ENCODE measurements around the gene CRYBB1. TPM values are rescaled to one million over a fixed set of nuclear protein-coding genes. Genes with fewer than 3 reads are reported as not detected.
A peak's percentile ranks its signal among the peaks of the same experiment; 100 is the strongest.

CRYBB1 gene
- polyA plus RNA-seq, 3 donors from 2014 or later: not detected

DNA sequence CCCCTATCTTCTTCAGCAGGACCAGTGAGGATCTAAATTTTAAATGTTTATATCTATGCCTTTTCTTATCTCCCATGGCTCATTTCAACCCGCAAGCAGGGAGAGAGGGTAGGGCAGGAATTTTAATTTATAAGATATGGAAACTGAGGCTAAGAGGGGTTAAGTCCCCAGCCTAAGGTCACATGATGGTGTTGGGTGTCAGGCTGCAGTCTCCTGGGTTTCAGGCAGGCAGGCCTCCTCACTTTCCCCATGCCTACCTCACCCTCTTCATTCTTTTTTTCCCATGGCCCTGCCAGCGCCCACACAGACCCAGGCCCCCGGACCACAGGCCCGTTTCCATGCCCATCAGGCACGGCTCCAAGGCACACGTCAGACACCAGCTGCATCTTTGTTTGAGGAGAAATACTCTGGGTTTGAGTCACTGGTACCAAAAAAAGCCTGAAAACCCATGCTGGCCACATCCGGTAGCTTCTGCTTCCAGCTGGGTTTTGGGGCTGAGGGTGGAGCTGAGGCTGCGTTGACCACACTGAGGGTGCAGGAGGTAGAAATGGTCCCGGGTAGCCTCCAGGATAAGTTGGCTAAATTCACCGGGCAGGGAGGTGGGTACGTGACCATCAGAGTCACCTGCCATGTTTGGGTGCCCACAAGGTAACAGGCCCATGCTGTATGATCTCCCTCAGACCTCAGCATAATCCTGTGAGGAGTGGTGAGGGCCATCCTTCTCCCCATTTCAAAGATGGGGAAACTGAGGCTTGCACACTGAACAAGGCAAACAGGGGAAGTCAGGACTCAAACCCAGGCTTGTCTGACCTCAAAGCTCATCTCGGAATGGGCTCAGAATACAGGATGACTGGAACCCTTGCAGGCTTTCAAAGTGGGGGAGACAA, 7.5 kb downstream of the CRYBB1 start:
- H3K9me3 Mint-ChIP-seq: no peaks in the 10 kb centered on the region
- H3K27me3 Mint-ChIP-seq (ENCODE audit: low read depth in 3 of 3): peaks cover 3 to 9% (median 5%) of the 10 kb centered on the region in 3 donors
- peak overlapping the region; percentile 74 to 89 (median 85) for H3K4me3 Mint-ChIP-seq
- DNase-seq: peak; percentile 63 to 71 (median 67)
- H3K27ac Mint-ChIP-seq: peak overlapping the region; percentile 9 to 97 (median 94)
- H3K4me1 Mint-ChIP-seq: peaks cover 39 to 46% of the 10 kb centered on the region in 2 donors
- no peaks in the 10 kb centered on the region for H3K36me3 Mint-ChIP-seq

DNA sequence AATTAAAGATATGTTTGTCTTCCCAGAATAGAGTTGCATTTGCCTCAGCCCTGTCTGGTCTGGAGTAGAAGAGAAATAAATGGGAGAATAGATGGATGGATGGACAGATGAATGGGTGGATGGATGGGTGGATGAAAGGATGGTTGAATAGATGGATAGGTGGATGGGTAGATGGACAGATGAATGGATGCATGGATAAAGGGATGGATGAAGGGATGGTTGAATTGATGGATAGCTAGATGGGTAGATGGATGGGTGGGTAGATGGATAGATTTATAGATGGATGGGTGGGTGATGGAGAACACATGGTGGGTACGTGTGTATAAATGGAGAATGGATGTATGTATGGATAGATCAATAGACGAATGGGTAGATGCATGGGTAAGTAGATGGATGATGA, 8.5 kb downstream of the CRYBB1 start:
- no peaks in the 10 kb centered on the region for H3K9me3 Mint-ChIP-seq
- H3K4me1 Mint-ChIP-seq: peaks cover 39 to 40% of the 10 kb centered on the region in 2 donors
- no peak for DNase-seq
- peak overlapping the region; percentile 9 to 97 (median 72) for H3K27ac Mint-ChIP-seq
- peaks cover 3 to 9% (median 5%) of the 10 kb centered on the region in 3 donors for H3K27me3 Mint-ChIP-seq (ENCODE audit: low read depth in 3 of 3)
- H3K36me3 Mint-ChIP-seq: no peaks in the 10 kb centered on the region
- peak overlapping the region; percentile 3 to 86 (median 18) for H3K4me3 Mint-ChIP-seq

DNA sequence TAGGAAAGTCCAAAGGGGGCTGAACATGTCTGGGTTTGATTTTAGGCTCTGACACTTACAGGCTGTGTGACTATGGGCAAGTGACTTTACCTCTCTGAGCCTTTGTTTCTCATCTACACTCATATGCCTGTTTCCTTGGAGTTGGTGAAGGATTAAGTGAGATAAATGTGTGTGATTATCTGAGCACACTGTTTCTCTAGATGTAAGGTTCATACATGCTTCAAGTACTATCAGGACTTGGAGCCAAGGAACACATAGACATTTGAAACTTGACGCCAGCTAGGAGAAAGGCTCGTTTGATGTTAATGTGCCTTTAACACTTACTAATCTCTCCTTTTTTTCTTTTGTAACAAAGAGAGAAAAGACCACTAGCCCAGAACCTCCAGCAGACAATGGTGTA, 9.7 kb downstream of the CRYBB1 start:
- H3K36me3 Mint-ChIP-seq: no peaks in the 10 kb centered on the region
- no peak for DNase-seq
- H3K27ac Mint-ChIP-seq: peak overlapping the region in 2 of 6 donors; percentile 12 to 20
- H3K9me3 Mint-ChIP-seq: no peaks in the 10 kb centered on the region
- peaks cover 2 to 9% (median 3%) of the 10 kb centered on the region in 3 donors for H3K27me3 Mint-ChIP-seq (ENCODE audit: low read depth in 3 of 3)
- H3K4me1 Mint-ChIP-seq: peaks cover 44% of the 10 kb centered on the region in 2 donors
- H3K4me3 Mint-ChIP-seq: no peak overlapping the region

DNA sequence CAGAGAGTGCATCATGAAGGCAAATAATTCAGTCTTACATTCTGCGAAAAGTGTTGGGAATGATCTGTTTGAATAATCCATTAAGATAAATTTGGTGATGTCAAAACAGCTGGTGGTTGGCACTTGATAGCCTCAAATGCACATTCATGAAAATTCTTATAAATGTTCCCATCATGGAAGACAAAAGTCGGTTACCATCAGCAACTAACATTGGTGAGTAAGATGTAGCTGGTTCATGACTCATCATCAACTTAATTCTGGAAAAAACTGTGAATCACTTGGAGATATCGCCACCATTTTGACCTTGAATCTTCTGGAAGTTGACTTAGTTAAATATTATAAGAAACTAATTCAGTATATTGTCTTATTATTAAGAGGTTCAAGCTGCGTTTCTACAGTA, 11.2 kb downstream of the CRYBB1 start:
- no peak overlapping the region for H3K4me3 Mint-ChIP-seq
- H3K27ac Mint-ChIP-seq: no peak overlapping the region
- H3K4me1 Mint-ChIP-seq: peaks cover 38 to 44% of the 10 kb centered on the region in 2 donors
- no peaks in the 10 kb centered on the region for H3K36me3 Mint-ChIP-seq
- peaks cover 2 to 8% (median 3%) of the 10 kb centered on the region in 3 donors for H3K27me3 Mint-ChIP-seq (ENCODE audit: low read depth in 3 of 3)
- no peak for DNase-seq
- H3K9me3 Mint-ChIP-seq: no peaks in the 10 kb centered on the region

DNA sequence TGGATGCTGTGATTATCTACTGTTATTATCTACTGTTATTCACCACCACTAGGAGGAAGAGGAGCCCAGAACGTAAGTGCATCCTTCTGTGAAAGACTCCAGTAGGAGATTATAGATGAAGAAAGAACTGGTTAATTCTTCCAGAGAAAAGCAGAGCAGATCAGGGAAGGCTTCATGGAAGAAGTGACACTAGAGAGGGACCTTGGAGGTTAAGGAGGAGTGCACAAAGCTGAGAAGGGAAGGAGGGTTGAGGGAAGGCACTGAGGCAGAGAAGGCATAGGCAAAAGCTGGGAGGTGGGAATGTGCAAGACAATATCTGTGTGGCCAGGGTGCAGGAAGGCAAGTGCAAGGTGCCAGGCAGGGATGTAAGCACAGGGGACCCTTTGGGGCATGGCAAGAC, 13.5 kb downstream of the CRYBB1 start:
- Mint-ChIP-seq H3K4me1 (peaks cover 29 to 33% of the 10 kb centered on the region in 2 donors), H3K9me3 (no peaks in the 10 kb centered on the region), H3K4me3 (no peak overlapping the region), H3K27me3 (ENCODE audit: low read depth in 3 of 3) (peaks cover 0 to under 1% (median 0%) of the 10 kb centered on the region in 3 donors), H3K36me3 (no peaks in the 10 kb centered on the region), H3K27ac (peak overlapping the region in 1 of 6 donors; percentile 2)
- DNase-seq: no peak

DNA sequence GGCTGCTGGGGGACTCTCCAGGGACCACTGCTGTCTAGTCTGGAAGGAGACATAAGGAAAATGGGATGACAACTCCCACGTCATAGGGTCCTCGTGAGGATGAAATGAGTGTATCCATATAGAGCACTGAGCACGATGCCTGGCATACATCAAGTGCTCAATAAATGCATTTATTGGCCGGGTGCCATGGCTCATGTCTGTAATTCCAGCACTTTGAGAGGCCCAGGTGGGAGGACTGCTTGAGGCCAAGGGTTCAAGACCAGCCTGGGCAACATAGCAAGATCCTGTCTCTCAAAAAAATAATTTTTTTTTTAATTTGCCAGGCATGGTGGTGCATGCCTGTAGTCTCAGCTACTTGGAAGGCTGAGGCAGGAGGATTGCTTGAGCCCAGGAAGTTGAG, 15.7 kb downstream of the CRYBB1 start:
- DNase-seq: no peak
- H3K4me3 Mint-ChIP-seq: no peak overlapping the region
- H3K9me3 Mint-ChIP-seq: no peaks in the 10 kb centered on the region
- peaks cover 40 to 43% of the 10 kb centered on the region in 2 donors for H3K4me1 Mint-ChIP-seq
- peak overlapping the region in 1 of 6 donors; percentile 61 for H3K27ac Mint-ChIP-seq
- H3K36me3 Mint-ChIP-seq: no peaks in the 10 kb centered on the region
- peaks cover under 1 to 8% (median 4%) of the 10 kb centered on the region in 3 donors for H3K27me3 Mint-ChIP-seq (ENCODE audit: low read depth in 3 of 3)

DNA sequence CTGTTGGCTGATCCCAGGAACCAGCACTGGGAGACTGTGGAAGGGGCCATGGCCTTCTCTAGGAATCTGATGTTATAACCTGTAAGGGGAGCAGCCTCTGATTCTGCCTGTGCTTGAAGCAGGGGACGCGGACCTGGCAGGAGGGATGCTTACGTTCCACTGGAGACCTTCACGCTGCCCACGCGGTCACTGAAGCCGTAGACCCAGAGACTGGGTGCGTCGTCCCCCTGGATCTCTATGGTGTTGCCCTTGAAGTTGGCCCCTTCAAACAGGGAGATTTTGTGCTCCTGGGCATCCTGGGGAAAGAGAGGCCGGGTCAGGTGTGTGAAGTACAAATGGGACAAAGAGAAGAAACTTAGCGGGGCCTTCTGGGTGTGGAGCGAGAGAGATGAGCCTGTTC, 16.1 kb downstream of the CRYBB1 start:
- peaks cover 44 to 47% of the 10 kb centered on the region in 2 donors for H3K4me1 Mint-ChIP-seq

DNA sequence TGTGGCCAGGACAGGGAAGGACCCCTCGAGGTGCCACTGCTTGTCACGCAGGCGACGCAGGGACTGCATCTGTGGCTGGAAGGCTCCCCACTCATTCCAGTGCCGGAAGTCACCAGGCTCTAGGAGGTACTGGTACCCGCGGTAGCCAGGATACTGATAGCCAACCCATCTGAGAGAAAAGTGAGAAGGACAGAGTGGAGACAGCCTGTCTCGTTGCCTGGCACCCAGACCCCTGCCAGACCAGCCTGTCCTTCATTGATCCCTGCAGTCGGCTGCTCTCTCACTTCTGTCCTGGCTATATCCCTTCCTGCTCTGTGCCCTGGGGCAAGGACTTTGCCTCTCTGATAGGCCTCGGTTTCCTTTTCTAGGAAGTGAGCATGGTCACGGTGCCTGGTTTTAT, 18.3 kb downstream of the CRYBB1 start:
- DNase-seq: no peak
- Mint-ChIP-seq H3K36me3 (no peaks in the 10 kb centered on the region), H3K9me3 (no peaks in the 10 kb centered on the region), H3K27ac (peak overlapping the region in 5 of 6 donors; percentile 76 to 96 (median 95)), H3K4me3 (no peak overlapping the region), H3K27me3 (ENCODE audit: low read depth in 3 of 3) (peaks cover 2 to 11% (median 4%) of the 10 kb centered on the region in 3 donors), H3K4me1 (peaks cover 55% of the 10 kb centered on the region in 2 donors)

More for the DNA sequence above, 16.1 kb downstream of the CRYBB1 start:
- H3K27me3 Mint-ChIP-seq (ENCODE audit: low read depth in 3 of 3): peaks cover 2 to 11% (median 4%) of the 10 kb centered on the region in 3 donors
- H3K36me3 Mint-ChIP-seq: no peaks in the 10 kb centered on the region
- no peak overlapping the region for H3K4me3 Mint-ChIP-seq
- H3K27ac Mint-ChIP-seq: peak overlapping the region in 1 of 6 donors; percentile 61
- no peaks in the 10 kb centered on the region for H3K9me3 Mint-ChIP-seq
- DNase-seq: no peak

DNA sequence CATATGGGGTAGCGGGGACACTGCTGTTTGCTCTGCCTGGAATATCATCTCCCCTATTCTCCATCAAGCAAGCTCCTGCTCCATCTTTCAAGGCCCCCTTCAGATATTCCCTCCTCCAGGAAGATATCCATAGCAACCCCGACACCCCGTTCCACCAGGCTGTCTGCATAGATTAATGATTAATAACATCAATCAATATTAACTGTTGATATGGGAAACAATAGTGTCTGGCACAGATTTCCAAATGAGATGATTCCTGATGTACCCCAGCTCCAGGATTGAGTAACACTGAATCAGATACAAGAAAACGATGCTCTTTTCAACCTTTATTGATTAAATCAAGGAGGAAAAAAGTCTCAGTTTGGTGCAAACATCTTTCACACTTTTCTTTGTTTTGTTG, 20.3 kb downstream of the CRYBB1 start:
- H3K27me3 Mint-ChIP-seq (ENCODE audit: low read depth in 3 of 3): peaks cover 3 to 12% (median 4%) of the 10 kb centered on the region in 3 donors
- peak overlapping the region; percentile 89 to 96 (median 94) for H3K27ac Mint-ChIP-seq

DNA sequence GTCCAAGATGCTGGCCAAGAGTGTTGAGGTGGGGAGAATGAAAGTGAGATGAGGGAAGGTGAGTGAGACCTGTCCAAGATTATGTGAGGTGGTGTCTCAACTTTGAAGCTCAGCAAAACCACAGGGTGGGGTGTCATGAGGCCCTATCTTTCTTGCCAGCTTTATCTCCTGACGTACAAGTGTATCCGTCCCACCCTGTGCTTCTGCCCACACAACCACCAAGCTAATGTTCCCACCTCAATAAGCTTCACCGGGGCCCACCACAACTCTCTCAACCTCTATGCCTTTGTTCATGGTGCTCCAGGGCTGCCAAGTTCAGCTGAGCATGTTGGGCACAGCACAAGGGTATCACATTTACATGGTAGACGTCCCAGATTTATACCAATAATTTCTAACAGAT, 20.8 kb downstream of the CRYBB1 start:
- Mint-ChIP-seq H3K9me3 (no peaks in the 10 kb centered on the region), H3K27ac (peak overlapping the region; percentile 89 to 96 (median 94)), H3K4me3 (peak overlapping the region; percentile 61 to 79 (median 78)), H3K36me3 (no peaks in the 10 kb centered on the region), H3K4me1 (peaks cover 71 to 72% of the 10 kb centered on the region in 2 donors), H3K27me3 (ENCODE audit: low read depth in 3 of 3) (peaks cover 6 to 17% (median 9%) of the 10 kb centered on the region in 3 donors)
- DNase-seq: peak; percentile 83 to 86 (median 86)

More for the DNA sequence above, 20.3 kb downstream of the CRYBB1 start:
- Mint-ChIP-seq H3K9me3 (no peaks in the 10 kb centered on the region), H3K4me3 (peak overlapping the region; percentile 61 to 79 (median 78)), H3K36me3 (no peaks in the 10 kb centered on the region), H3K4me1 (peaks cover 66 to 67% of the 10 kb centered on the region in 2 donors)
- no peak for DNase-seq

DNA sequence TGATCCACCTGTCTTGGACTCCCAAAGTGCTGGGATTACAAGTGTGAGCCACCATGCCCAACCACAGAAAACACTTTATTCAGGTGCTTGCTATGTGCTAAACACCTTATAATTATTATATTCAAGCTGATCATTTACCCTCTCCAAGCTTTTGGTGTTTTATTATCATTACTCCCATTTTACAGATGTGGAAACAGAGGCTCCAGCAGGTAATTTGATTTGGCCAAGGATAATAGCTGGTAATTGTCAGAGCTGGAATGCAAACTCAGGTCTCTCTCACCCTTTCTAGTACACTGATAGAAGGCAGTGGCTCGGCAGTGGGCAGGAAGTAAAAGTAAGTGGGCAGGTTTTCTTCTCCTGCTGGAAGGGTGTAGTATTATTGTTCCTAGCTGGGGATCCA, 24.1 kb downstream of the CRYBB1 start:
- Mint-ChIP-seq H3K4me1 (peaks cover 76 to 79% of the 10 kb centered on the region in 2 donors), H3K27ac (peak overlapping the region; percentile 89 to 98 (median 94)), H3K9me3 (no peaks in the 10 kb centered on the region), H3K4me3 (peak overlapping the region; percentile 67 to 84 (median 71)), H3K36me3 (peaks cover 0 to under 1% (median under 1%) of the 10 kb centered on the region in 3 donors), H3K27me3 (ENCODE audit: low read depth in 3 of 3) (peaks cover 9 to 20% (median 16%) of the 10 kb centered on the region in 3 donors)
- DNase-seq: no peak

DNA sequence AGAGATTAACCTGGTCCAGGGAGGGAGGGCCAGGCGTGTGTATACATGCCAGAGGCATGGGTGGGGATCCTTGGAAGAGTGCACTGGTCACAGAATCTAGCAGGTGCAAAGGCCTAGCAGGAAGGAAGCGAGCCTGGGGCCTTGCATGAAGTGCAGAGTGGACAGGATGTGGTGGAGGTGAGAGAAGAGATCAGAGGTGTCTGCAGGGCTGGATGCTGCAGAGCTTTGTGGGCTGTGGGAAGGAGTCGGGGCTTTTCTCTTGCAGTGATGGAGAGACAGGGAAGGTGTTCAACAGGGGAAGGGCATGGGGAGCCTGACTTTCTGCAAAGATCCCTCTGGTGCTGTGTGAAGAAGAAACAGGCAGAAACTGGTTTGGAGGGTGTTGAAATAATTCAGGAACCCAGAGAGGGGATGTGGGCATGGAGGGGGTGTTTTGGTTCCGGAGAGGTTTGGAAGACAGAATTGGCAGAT, 25.4 kb downstream of the CRYBB1 start:
- Mint-ChIP-seq H3K36me3 (peaks cover 6 to 8% (median 8%) of the 10 kb centered on the region in 3 donors), H3K4me3 (peak overlapping the region; percentile 71 to 92 (median 81)), H3K9me3 (no peaks in the 10 kb centered on the region), H3K27me3 (ENCODE audit: low read depth in 3 of 3) (peaks cover 5 to 20% (median 16%) of the 10 kb centered on the region in 3 donors), H3K27ac (peak overlapping the region; percentile 85 to 96 (median 94)), H3K4me1 (peaks cover 76 to 78% of the 10 kb centered on the region in 2 donors)
- DNase-seq: peak; percentile 86 to 87 (median 87)

DNA sequence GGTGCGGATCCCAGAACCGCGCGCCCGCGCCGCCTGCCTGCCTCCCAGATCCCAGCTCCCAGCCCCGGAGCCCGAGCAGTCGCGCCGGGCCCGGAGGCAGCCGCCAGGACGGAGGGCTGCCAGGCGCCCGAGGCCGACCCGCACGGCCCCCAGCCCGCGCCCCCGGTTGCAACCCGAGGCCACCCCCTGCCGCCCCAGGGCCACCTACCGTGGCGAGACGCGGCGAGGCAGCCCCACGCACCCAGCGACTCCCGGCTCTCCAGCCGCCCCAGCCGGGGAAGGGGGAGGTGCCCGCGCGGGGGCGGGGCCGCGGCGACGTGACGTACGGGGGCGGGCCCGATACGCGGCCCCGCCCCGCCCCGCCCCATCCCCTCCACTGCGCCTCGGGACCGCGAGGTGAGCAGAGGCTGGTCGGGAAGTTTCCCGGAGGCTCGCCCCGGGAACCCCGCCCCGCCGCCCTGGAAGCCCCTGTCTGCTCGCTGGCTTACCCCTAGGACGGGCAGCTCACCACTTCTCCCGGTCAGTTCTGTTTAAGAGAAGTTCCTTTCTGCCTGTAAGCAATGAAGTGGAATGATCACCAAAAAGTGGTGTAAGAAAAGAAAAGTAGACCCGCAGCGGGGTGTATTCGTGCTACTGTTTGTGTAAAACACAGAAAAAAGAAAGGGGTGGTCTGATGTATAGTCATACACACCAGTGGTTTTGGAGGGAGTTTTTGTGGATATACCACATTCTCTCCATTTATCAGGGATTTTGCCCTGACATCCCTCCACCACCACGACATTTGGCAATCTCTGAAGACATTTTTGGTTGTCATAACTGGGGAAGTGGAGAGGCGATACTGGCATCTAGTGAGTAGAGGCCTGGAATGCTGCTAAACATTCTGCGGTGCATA, 27.7 kb downstream of the CRYBB1 start, which contains the start of gene TPST2:
TPST2 (minus strand) TSS at position 288 of the 892 bp plus-strand sequence. CDS start 48,502 bp downstream, outside the sequence.
- Mint-ChIP-seq H3K4me1 (peaks cover 86 to 88% of the 10 kb centered on the region in 2 donors), H3K36me3 (peaks cover 8 to 11% (median 8%) of the 10 kb centered on the region in 3 donors), H3K27me3 (ENCODE audit: low read depth in 3 of 3) (peaks cover 5 to 15% (median 14%) of the 10 kb centered on the region in 3 donors), H3K4me3 (peak within 1 kb of the TSS; percentile 96 to 98 (median 97)), H3K27ac (peak within 1 kb of the TSS; percentile 92 to 98 (median 97)), H3K9me3 (no peaks in the 10 kb centered on the region)
- DNase-seq: peak; percentile 76 to 80 (median 79)

Measured in immature natural killer cell (primary cell).